Neuronal stem cell (in vitro differentiated cells): Measurements from ENCODE around the gene LILRA5.

ENCODE experiments used
- DNase-seq: peaks from one replicate; pipeline ENCODE4 v3.0.0-alpha.2; 2013; ENCODE audit warnings: low spot score
- H2AFZ ChIP-seq: one replicate; pipeline ENCODE4 v1.6.1; 2013; ENCODE audit warnings: mild to moderate bottlenecking, low read length, inconsistent platforms
- H2AK5ac ChIP-seq: 2 replicates; pipeline ENCODE4 v1.6.1; 2013; ENCODE audit warnings: low read depth, mild to moderate bottlenecking, inconsistent platforms, low read length, moderate library complexity, mixed read lengths
- H2BK120ac ChIP-seq: 2 replicates; pipeline ENCODE4 v1.6.1; 2013; ENCODE audit warnings: low read depth, mild to moderate bottlenecking, inconsistent platforms, low read length, moderate library complexity, mixed read lengths
- H2BK12ac ChIP-seq: one replicate; pipeline ENCODE4 v1.6.1; 2013; ENCODE audit warnings: low read length, inconsistent platforms
- H2BK15ac ChIP-seq: 2 replicates; pipeline ENCODE4 v1.6.1; 2013; ENCODE audit warnings: mild to moderate bottlenecking, low read length, inconsistent platforms, mixed read lengths
- H2BK5ac ChIP-seq: one replicate; pipeline ENCODE4 v1.6.1; 2013; ENCODE audit warnings: inconsistent platforms, mild to moderate bottlenecking, low read length, moderate library complexity
- H3K14ac ChIP-seq: one replicate; pipeline ENCODE4 v1.6.1; 2013; ENCODE audit warnings: low read length, inconsistent platforms
- H3K18ac ChIP-seq: 2 replicates; pipeline ENCODE4 v1.6.1; 2013; ENCODE audit warnings: low read length, inconsistent platforms
- H3K23ac ChIP-seq: 2 replicates; pipeline ENCODE4 v1.6.1; 2013; ENCODE audit warnings: low read depth, mild to moderate bottlenecking, mixed read lengths, low read length, inconsistent platforms; ENCODE audit not compliant: poor library complexity
- H3K27ac ChIP-seq: replicated peaks from 3 replicates; pipeline ENCODE4 v1.5.1; 2013; ENCODE audit warnings: low read length, inconsistent platforms
- H3K27me3 ChIP-seq, 3 experiments: 2 replicates each; pipeline ENCODE4 v1.6.1; 2013; ENCODE audit warnings: low read length in 3 of 3, mild to moderate bottlenecking in 2 of 3, inconsistent platforms in 1 of 3, low read depth in 1 of 3, mixed read lengths in 1 of 3, moderate library complexity in 1 of 3; ENCODE audit not compliant: control insufficient read depth in 3 of 3, insufficient read depth in 3 of 3
- H3K36me3 ChIP-seq, 2 donors: replicated peaks in 1 of 2; 2 replicates each; pipeline ENCODE4 v1.6.1; 2013; ENCODE audit warnings: low read length in 2 of 2; ENCODE audit not compliant: control insufficient read depth in 2 of 2, insufficient read depth in 2 of 2
- H3K4ac ChIP-seq: 2 replicates; pipeline ENCODE4 v1.6.1; 2013; ENCODE audit warnings: inconsistent platforms, mild to moderate bottlenecking, low read length, moderate library complexity
- H3K4me1 ChIP-seq, 2 donors: 1 replicate in 1 of 2; 2 replicates in 1 of 2; pipeline ENCODE4 v1.6.1; 2013; ENCODE audit warnings: low read length in 2 of 2, low read depth in 1 of 2; ENCODE audit not compliant: control insufficient read depth in 2 of 2, insufficient read depth in 1 of 2
- H3K4me2 ChIP-seq: one replicate; pipeline ENCODE4 v1.6.1; 2013; ENCODE audit warnings: mild to moderate bottlenecking, low read length, inconsistent platforms; ENCODE audit not compliant: insufficient read depth, poor library complexity, severe bottlenecking
- H3K4me3 ChIP-seq, 2 donors: 2 replicates each; pipeline ENCODE4 v1.5.1; 2013; ENCODE audit warnings: low read length in 2 of 2, mild to moderate bottlenecking in 2 of 2, inconsistent platforms in 1 of 2, moderate library complexity in 1 of 2
- H3K79me1 ChIP-seq: one replicate; pipeline ENCODE4 v1.6.1; 2013; ENCODE audit warnings: low read depth, mild to moderate bottlenecking, inconsistent platforms, low read length, moderate library complexity
- H3K9ac ChIP-seq: one replicate; pipeline ENCODE4 v1.6.1; 2013; ENCODE audit warnings: mild to moderate bottlenecking, low read depth, low read length, inconsistent platforms; ENCODE audit not compliant: poor library complexity
- H3K9me3 ChIP-seq, 2 donors: replicated peaks in 1 of 2; 2 replicates each; pipeline versions ENCODE3 to v1.6.1; 2013; ENCODE audit warnings: low read length in 2 of 2, mild to moderate bottlenecking in 2 of 2, inconsistent platforms in 1 of 2, low read depth in 1 of 2, mixed read lengths in 1 of 2, moderate library complexity in 1 of 2; ENCODE audit not compliant: control insufficient read depth in 2 of 2, insufficient read depth in 1 of 2
- H4K8ac ChIP-seq: one replicate; pipeline ENCODE4 v1.6.1; 2013; ENCODE audit warnings: low read depth, mild to moderate bottlenecking, inconsistent platforms, low read length, moderate library complexity
- H4K91ac ChIP-seq: one replicate; pipeline ENCODE4 v1.6.1; 2013; ENCODE audit warnings: low read length, low read depth, mild to moderate bottlenecking, inconsistent platforms; ENCODE audit not compliant: poor library complexity
- WGBS, 2 donors: extraction: QIAGEN DNeasy Blood & Tissue Kit; methylation state at CpG; one replicate each; pipeline ENCODE4 v1.1.7; 2013; ENCODE audit warnings: missing lambda C conversion rate in 2 of 2, mixed read lengths in 1 of 2; ENCODE audit not compliant: insufficient read length in 2 of 2, insufficient replicate concordance in 1 of 2; ENCODE audit errors: extremely low coverage in 2 of 2; 5-methylcytosine and 5-hydroxymethylcytosine counted together

The LILRA5 gene

GRCh38 chr19:54319049-54319448 is 6.1 kb upstream of the LILRA5 start:
- Histone ChIP-seq H3K9me3 (peaks cover 0 to 5% of the 10 kb centered on the region in 2 donors), H3K4me3 (no peak overlapping the region), H3K79me1 (no peaks in the 10 kb centered on the region), H2AK5ac (no peak overlapping the region), H2BK15ac (no peak overlapping the region), H2AFZ (no peak overlapping the region), H4K8ac (no peak overlapping the region), H3K4me1 (no peaks in the 10 kb centered on the region), H3K4ac (no peak overlapping the region), H3K36me3 (no peaks in the 10 kb centered on the region), H3K4me2 (no peak overlapping the region), H3K9ac (no peak overlapping the region), H3K14ac (no peak overlapping the region), H3K27ac (no peak overlapping the region), H2BK12ac (no peak overlapping the region), H3K23ac (no peak overlapping the region), H3K18ac (no peak overlapping the region), H2BK120ac (no peak overlapping the region), H4K91ac (no peak overlapping the region), H2BK5ac (no peak overlapping the region), H3K27me3 (no peaks in the 10 kb centered on the region)
- no peak for DNase-seq
- WGBS, 2 donors: no CpG with 5 or more reads among the region's 7 CpGs

- Histone ChIP-seq H3K4me2 (no peak overlapping the region), H3K27me3 (no peaks in the 10 kb centered on the region), H3K4ac (no peak overlapping the region), H3K36me3 (no peaks in the 10 kb centered on the region), H4K91ac (no peak overlapping the region), H3K4me3 (peak overlapping the region in 1 of 2 donors; percentile 46), H3K27ac (no peak overlapping the region), H4K8ac (no peak overlapping the region), H3K9me3 (peaks cover 0 to 5% of the 10 kb centered on the region in 2 donors), H2BK120ac (no peak overlapping the region), H3K9ac (no peak overlapping the region), H3K14ac (peak overlapping the region; percentile 21), H3K4me1 (no peaks in the 10 kb centered on the region), H2BK12ac (no peak overlapping the region), H3K79me1 (no peaks in the 10 kb centered on the region), H3K18ac (no peak overlapping the region), H2AFZ (no peak overlapping the region), H2AK5ac (no peak overlapping the region), H3K23ac (peak overlapping the region; percentile 20), H2BK15ac (no peak overlapping the region), H2BK5ac (no peak overlapping the region)
- no CpG with 5 or more reads among the region's 9 CpGs for WGBS, 2 donors
- DNase-seq: no peak
Observed at GRCh38 chr19:54317965-54318240, 4.9 kb upstream of the LILRA5 start.

GRCh38 chr19:54317108-54317964 is 4.4 kb upstream of the LILRA5 start:
- H4K91ac ChIP-seq: no peak overlapping the region
- H3K23ac ChIP-seq: peak overlapping the region; percentile 44
- H4K8ac ChIP-seq: no peak overlapping the region
- H3K14ac ChIP-seq: peak overlapping the region; percentile 21
- DNase-seq: no peak
- peak overlapping the region in 1 of 2 donors; percentile 38 for H3K4me3 ChIP-seq
- no peak overlapping the region for H2AFZ ChIP-seq
- WGBS, 2 donors: no CpG with 5 or more reads among the region's 29 CpGs
- H3K9me3 ChIP-seq: peaks cover 0 to 5% of the 10 kb centered on the region in 2 donors
- no peak overlapping the region for H3K9ac ChIP-seq
- no peak overlapping the region for H2BK120ac ChIP-seq
- H2AK5ac ChIP-seq: no peak overlapping the region
- no peak overlapping the region for H3K18ac ChIP-seq
- H2BK15ac ChIP-seq: no peak overlapping the region
- H2BK5ac ChIP-seq: no peak overlapping the region
- H3K79me1 ChIP-seq: no peaks in the 10 kb centered on the region
- no peaks in the 10 kb centered on the region for H3K4me1 ChIP-seq
- no peaks in the 10 kb centered on the region for H3K27me3 ChIP-seq
- no peak overlapping the region for H2BK12ac ChIP-seq
- H3K36me3 ChIP-seq: no peaks in the 10 kb centered on the region
- no peak overlapping the region for H3K27ac ChIP-seq
- H3K4ac ChIP-seq: no peak overlapping the region
- H3K4me2 ChIP-seq: no peak overlapping the region

- H2BK12ac ChIP-seq: no peak overlapping the region
- no peaks in the 10 kb centered on the region for H3K36me3 ChIP-seq
- no peak overlapping the region for H3K9ac ChIP-seq
- no peak overlapping the region for H3K23ac ChIP-seq
- H3K79me1 ChIP-seq: no peaks in the 10 kb centered on the region
- peaks cover 0 to 5% of the 10 kb centered on the region in 2 donors for H3K9me3 ChIP-seq
- H2AK5ac ChIP-seq: no peak overlapping the region
- H4K91ac ChIP-seq: no peak overlapping the region
- no peak for DNase-seq
- no peak overlapping the region for H3K4me2 ChIP-seq
- H2BK5ac ChIP-seq: no peak overlapping the region
- H3K14ac ChIP-seq: no peak overlapping the region
- H3K4me3 ChIP-seq: no peak overlapping the region
- H4K8ac ChIP-seq: no peak overlapping the region
- H2BK120ac ChIP-seq: no peak overlapping the region
- no peak overlapping the region for H3K27ac ChIP-seq
- no peak overlapping the region for H3K4ac ChIP-seq
- H2BK15ac ChIP-seq: no peak overlapping the region
- no peaks in the 10 kb centered on the region for H3K4me1 ChIP-seq
- WGBS, 2 donors: no CpG with 5 or more reads among the region's 11 CpGs
- H3K27me3 ChIP-seq: no peaks in the 10 kb centered on the region
- no peak overlapping the region for H2AFZ ChIP-seq
- no peak overlapping the region for H3K18ac ChIP-seq
Observed at GRCh38 chr19:54316746-54317107, 3.8 kb upstream of the LILRA5 start.
